NCI-H226 (cell line): ENCODE data around the gene SHQ1.
A peak's percentile ranks its signal among the peaks of the same experiment; 100 is the strongest.
"Not testable (repeated sequence)": the region's sequence is repeated elsewhere in the genome, so short reads cannot be mapped to it uniquely, and the experiment has no call there.

Source experiments
- DNase-seq: peaks from one replicate; pipeline ENCODE4 v3.0.0-alpha.2; 2015

The SHQ1 gene

GRCh38 chr3:72797773-72798543 is 50.3 kb downstream of the SHQ1 start:
- DNase-seq = no peak

DNA sequence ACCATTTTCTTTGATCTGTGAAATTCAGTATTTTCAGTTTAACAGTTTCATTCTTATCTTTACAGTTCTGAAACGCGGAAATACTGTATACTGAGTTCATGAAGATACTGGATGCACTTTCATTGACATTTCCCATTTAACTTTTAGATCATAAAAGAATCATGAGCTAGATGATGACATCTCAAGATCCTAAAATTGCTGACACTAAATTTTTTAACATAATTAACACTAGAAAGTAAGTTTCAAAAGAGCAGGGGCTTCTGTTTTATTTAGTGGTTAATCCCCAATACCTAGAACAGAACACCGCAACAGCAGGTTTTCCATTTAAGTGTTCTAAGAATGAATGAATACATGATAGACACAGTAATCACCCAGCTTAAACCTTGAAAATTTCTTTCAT is 54.2 kb downstream of the SHQ1 start:
- no peak for DNase-seq

DNA sequence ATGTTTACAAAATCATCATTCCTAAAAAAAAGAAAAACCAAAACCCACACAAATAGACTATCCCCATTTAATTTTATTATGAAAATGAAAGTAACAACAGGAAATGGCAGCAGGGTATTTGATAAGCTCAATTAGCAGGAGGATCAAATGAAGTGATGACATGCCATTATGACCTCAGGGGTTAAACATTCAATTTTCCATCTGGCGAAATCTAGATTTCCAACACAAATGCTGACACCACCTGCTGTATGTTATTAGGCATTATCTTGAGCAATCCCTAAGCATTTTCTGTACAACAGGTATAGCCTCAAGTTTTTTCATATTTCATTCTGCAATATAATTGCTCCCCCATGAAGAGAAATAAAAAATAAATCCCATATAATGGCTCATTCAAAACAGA is 57.1 kb downstream of the SHQ1 start:
- peak; percentile 16 for DNase-seq

- no peak for DNase-seq
These were observed 58.5 kb downstream of the SHQ1 start for GRCh38 chr3:72789786-72790185.

GRCh38 chr3:72788232-72788631 is 60.0 kb downstream of the SHQ1 start:
- DNase-seq = not testable (repeated sequence)

- DNase-seq = no peak
These were observed 61.6 kb downstream of the SHQ1 start for GRCh38 chr3:72786668-72787067.

- DNase-seq = no peak
These were observed 64.0 kb downstream of the SHQ1 start for GRCh38 chr3:72784226-72784625.

- DNase-seq = no peak
These were observed 65.7 kb downstream of the SHQ1 start for GRCh38 chr3:72782521-72782920.

GRCh38 chr3:72769758-72770540 is 78.3 kb downstream of the SHQ1 start:
- no peak for DNase-seq

DNA sequence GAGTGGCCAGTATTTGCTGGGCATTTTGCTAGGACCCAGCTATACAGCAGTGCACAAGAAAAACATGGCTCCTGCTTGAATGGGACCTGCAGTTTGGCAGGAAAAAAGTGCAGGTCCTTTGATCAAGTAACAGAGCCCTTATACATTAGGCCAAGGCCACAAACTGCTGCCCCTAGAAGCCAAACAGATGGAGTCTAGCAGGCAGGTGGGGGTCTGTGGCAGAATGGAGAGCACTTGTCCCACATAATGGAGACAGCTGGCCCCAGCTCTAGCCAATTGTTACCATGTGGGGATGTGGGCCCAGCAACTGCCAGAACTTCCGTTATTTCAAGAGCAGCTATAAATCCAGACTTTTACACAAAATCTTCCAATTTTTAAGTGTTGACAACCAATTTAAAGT is 79.3 kb downstream of the SHQ1 start:
- DNase-seq = no peak

- no peak for DNase-seq
These were observed 79.8 kb downstream of the SHQ1 start for GRCh38 chr3:72768481-72768880.

DNA sequence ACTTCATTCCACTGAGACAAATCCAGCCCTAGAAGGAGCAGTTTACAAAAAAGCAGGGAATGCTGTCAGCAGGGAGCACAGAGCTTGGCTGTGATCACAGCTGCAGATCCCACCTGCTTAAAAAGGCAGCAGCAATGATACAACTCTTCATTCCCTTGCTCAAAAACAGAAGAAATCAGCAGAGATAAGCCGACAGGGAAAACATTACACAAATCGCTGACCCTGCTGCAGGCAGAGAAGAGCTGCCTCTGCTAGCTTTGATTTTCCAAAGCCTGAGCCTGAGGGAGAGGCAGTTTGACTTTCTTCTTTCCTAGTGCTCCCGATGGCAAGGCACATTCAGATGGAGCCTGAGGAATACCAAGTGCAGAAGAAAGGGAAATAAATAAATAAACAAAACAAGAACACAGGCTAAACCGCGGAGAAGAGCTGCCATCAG is 80.2 kb downstream of the SHQ1 start:
- DNase-seq = no peak

- no peak for DNase-seq
These were observed 81.4 kb downstream of the SHQ1 start for GRCh38 chr3:72766866-72767265.

DNA sequence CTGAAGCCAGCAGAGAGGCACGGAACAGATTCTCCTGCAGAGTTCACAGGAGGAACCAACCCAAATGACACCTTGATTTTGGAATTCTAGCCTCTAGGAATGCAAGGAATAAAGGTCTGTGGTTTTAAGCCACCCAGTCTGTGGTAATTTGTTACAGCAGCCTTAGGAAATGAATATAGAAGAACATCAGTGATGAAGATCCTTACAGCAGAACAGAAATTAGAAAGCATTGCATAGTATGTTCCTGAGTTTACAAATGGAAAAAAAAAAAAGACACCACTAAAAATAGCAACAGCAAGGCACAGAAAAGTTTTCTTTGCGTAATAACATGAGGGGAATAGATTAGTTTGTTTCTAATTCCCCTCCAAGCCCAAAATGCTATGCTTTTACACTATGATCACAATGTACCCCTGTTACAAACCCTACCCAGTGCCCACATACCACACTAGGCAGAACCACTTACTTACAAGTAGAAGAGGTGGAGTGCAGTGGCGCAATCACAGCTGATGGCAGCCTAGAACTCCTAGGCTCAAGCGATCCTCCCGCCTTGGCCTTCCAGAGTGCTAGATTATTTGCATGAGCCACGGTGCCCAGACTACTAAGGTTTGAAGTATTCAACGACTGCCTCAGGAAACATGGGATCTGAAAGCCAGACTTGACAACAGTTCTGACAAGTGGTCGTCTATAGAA is 84.3 kb downstream of the SHQ1 start:
- DNase-seq = no peak

- no peak for DNase-seq
These were observed 86.8 kb downstream of the SHQ1 start for GRCh38 chr3:72761410-72761809.

DNA sequence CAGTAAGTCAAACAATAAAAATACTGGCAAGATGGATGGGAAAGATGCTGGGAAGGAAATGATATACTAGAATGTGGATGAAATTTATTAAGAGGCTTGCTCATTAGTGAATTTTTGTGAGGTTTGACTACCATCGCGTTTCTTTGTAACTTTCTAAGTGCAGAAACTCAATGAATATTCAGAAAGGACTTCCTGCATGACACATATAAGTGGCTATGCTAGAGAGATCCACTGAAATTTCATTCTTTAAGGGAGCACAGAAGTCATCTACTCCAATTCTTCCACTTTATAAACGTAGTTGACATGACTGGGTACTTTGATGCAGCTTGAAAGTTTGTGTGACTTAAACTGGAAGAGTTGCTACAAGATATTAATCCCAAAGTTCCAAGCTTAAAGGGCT is 88.0 kb downstream of the SHQ1 start:
- DNase-seq = no peak

DNA sequence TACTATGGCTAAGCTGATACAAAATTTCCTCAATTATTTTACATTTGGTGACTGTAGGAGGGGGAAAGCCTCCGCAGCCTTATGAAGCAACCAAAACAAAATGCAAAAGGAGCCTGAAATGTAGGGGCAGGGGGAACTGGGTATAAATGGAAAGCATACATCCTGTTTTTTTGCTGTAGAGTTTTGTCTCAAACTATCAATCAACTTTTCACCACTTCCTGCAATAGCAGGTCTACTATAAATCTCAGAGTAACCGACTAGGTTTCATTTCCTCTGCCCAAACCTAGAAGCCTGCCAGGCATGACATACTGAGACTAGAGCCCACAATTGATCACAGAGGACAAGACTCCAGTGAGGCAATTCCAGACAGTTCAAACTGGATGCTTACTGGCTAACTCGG is 91.3 kb downstream of the SHQ1 start:
- no peak for DNase-seq

- DNase-seq = no peak
These were observed 93.7 kb downstream of the SHQ1 start for GRCh38 chr3:72754582-72754981.

DNA sequence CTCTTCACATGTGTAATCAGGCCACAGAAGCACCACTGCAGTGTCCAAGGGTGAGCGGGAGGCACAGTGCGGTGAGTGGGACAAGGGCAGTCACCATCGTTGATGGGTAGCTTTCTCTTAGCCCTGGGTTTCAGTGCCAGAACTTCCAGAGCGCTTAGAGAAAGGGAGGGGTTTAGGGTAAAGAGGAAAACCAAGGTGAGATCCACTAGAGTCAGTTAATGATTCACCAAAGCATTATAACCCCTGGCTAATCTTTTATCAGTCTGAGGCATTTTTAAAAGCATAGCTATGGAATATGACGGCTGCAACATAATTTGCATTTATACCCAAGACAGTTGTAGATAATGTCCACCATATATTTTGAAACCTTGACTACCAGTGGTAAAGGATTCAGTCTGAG is 94.8 kb downstream of the SHQ1 start:
- DNase-seq = no peak

- DNase-seq = no peak
These were observed 97.8 kb downstream of the SHQ1 start for GRCh38 chr3:72750405-72750965.

GRCh38 chr3:72748659-72749058 is 99.6 kb downstream of the SHQ1 start:
- DNase-seq = peak; percentile 23

- DNase-seq = peak; percentile 37
These were observed 101.5 kb downstream of the SHQ1 start for GRCh38 chr3:72746430-72747411.
